T-cell (primary cell): ENCODE data around the gene SUSD3. TPM values are rescaled to one million over a fixed set of nuclear protein-coding genes. Genes with fewer than 3 reads are reported as not detected.
"Not testable (repeated sequence)": the region's sequence is repeated elsewhere in the genome, so short reads cannot be mapped to it uniquely, and the experiment has no call there.

Experiments used
- ATAC-seq, 4 experiments: fragments of 200-7000 bp in 3 of 4; fragments of 150-1000 bp in 1 of 4; cut with Tn5 transposase; replicated peaks in 1 of 4; 1 replicate in 3 of 4; 2 replicates in 1 of 4; pipeline ENCODE4 v1.10.0; 2021; ENCODE audit warnings: moderate library complexity in 3 of 4, mild to moderate bottlenecking in 2 of 4, moderate number of reproducible peaks in 1 of 4
- CTCF ChIA-PET, 2 donors: fragments of 300-600 bp; sonication (Branson Sonifier 250); formaldehyde crosslinking; loops; one replicate each; lab custom pipeline; 2022; ENCODE audit warnings: antibody characterized with exemption in 2 of 2; lab: Charles Lee
- POLR2A ChIA-PET, 2 donors: fragments of 300-600 bp; sonication (Branson Sonifier 250); formaldehyde crosslinking; loops; one replicate each; lab custom pipeline; 2022; ENCODE audit warnings: antibody characterized with exemption in 2 of 2; lab: Charles Lee
- DNase-seq, 35 experiments: peaks; one replicate each; pipeline versions ENCODE4 v3.0.0 to v3.0.0-alpha.2; 2013 to 2023
- H3K27ac ChIP-seq: one replicate; pipeline ENCODE4 v1.5.1; 2013; ENCODE audit warnings: low read length
- H3K27me3 ChIP-seq, 2 experiments: replicated peaks in 1 of 2; 1 replicate in 1 of 2; 2 replicates in 1 of 2; pipeline versions ENCODE4 v1.6.1 to v1.7.0; 2013; ENCODE audit warnings: low read length in 1 of 2, mixed read lengths in 1 of 2; ENCODE audit not compliant: control insufficient read depth in 2 of 2, insufficient read depth in 2 of 2; ENCODE audit errors: extremely low read depth in 1 of 2
- H3K36me3 ChIP-seq, 2 donors: 1 replicate in 1 of 2; 2 replicates in 1 of 2; pipeline versions ENCODE4 v1.6.1 to v1.7.0; 2013; ENCODE audit warnings: low read length in 1 of 2; ENCODE audit not compliant: control insufficient read depth in 2 of 2, insufficient read depth in 1 of 2; ENCODE audit errors: extremely low read depth in 1 of 2
- H3K4me1 ChIP-seq, 2 experiments: 1 replicate in 1 of 2; 2 replicates in 1 of 2; pipeline versions ENCODE4 v1.6.1 to v1.7.0; 2013; ENCODE audit warnings: low read length in 2 of 2, mixed read lengths in 1 of 2; ENCODE audit not compliant: insufficient read depth in 2 of 2, control insufficient read depth in 1 of 2; ENCODE audit errors: extremely low read depth in 1 of 2
- H3K4me3 ChIP-seq, 2 donors: 1 replicate in 1 of 2; 2 replicates in 1 of 2; pipeline versions ENCODE4 v1.5.1 to v1.7.0; 2013; ENCODE audit warnings: mild to moderate bottlenecking in 2 of 2, low read length in 1 of 2, moderate library complexity in 1 of 2; ENCODE audit not compliant: control insufficient read depth in 1 of 2; ENCODE audit errors: extremely low read depth in 1 of 2
- H3K9me3 ChIP-seq: 2 replicates; pipeline ENCODE4 v1.7.0; 2013
- H3K27ac Mint-ChIP-seq, 2 donors: one replicate each; pipeline ENCODE4 v1.8.0; 2020 to 2021; ENCODE audit warnings: mild to moderate bottlenecking in 2 of 2, mixed read lengths in 2 of 2
- H3K27me3 Mint-ChIP-seq, 2 donors: one replicate each; pipeline ENCODE4 v1.8.0; 2021 to 2022; ENCODE audit warnings: mixed read lengths in 2 of 2
- H3K36me3 Mint-ChIP-seq: one replicate; pipeline ENCODE4 v1.8.0; 2021; ENCODE audit warnings: mixed read lengths
- H3K4me1 Mint-ChIP-seq, 3 donors: one replicate each; pipeline ENCODE4 v1.8.0; 2020 to 2022; ENCODE audit warnings: mixed read lengths in 3 of 3, mild to moderate bottlenecking in 1 of 3
- H3K4me3 Mint-ChIP-seq, 3 donors: one replicate each; pipeline ENCODE4 v1.8.0; 2020 to 2022; ENCODE audit warnings: mild to moderate bottlenecking in 3 of 3, mixed read lengths in 3 of 3, moderate library complexity in 3 of 3
- H3K9me3 Mint-ChIP-seq, 3 donors: one replicate each; pipeline ENCODE4 v1.8.0; 2020 to 2022; ENCODE audit warnings: mixed read lengths in 3 of 3
- WGBS: methylation state at CpG from one replicate; pipeline ENCODE4 v1.1.5; 2013; ENCODE audit warnings: missing lambda C conversion rate; ENCODE audit not compliant: insufficient coverage; 5-methylcytosine and 5-hydroxymethylcytosine counted together
- total RNA-seq, 35 experiments: library from RNA in 6 of 35; stranded (reverse) in 6 of 35; fragments of 120-200 nt in 1 of 35; gene quantifications; one replicate each; pipeline versions ENCODE4 v1.2.1 to v1.2.4 and lab custom pipeline; 2013 to 2026

SUSD3 gene
- total RNA-seq, 5 donors from 2014 or later (not counting 1 experiment from before 2014, with no cell fraction given) = 39.6 to 79.2 (median 71.2) TPM

DNA sequence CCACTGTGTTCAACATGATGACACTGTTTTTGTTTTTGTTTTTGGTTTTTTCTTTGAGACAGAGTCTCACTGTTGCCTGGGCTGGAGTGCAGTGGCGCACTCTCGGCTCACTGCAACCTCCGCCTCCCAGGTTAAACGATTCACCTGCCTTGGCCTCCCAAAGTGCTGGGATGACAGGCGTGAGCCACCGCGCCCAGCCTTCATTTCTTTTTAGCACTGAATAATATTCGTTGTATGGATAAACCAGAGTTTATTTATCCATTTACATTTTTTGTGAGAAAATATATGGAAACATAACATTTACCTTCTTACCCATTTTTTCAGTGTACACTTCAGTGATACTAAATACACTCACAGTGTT is 41.8 kb downstream of the SUSD3 start:
- POLR2A ChIA-PET = no interaction called here
- H3K27me3 Mint-ChIP-seq = no peaks in the 10 kb centered on the region
- H3K36me3 Mint-ChIP-seq = peaks cover 23% of the 10 kb centered on the region
- peaks cover 4 to 14% (median 6%) of the 10 kb centered on the region in 3 donors for H3K9me3 Mint-ChIP-seq
- DNase-seq = no peak
- Histone ChIP-seq H3K4me1 (peaks cover 13 to 44% of the 10 kb centered on the region in 2 experiments), H3K4me3 (no peak overlapping the region), H3K27ac (no peak overlapping the region), H3K36me3 (no peaks in the 10 kb centered on the region), H3K9me3 (no peaks in the 10 kb centered on the region), H3K27me3 (no peaks in the 10 kb centered on the region)
- peak overlapping the region in 1 of 3 donors; percentile 90 for H3K4me3 Mint-ChIP-seq
- WGBS = 96% methylated on average over 4 of the region's 8 CpGs
- H3K27ac Mint-ChIP-seq = peak overlapping the region; percentile 12 to 56
- H3K4me1 Mint-ChIP-seq = peaks cover 63 to 68% (median 66%) of the 10 kb centered on the region in 3 donors
- CTCF ChIA-PET = no interaction called here
- ATAC-seq = no peak

DNA sequence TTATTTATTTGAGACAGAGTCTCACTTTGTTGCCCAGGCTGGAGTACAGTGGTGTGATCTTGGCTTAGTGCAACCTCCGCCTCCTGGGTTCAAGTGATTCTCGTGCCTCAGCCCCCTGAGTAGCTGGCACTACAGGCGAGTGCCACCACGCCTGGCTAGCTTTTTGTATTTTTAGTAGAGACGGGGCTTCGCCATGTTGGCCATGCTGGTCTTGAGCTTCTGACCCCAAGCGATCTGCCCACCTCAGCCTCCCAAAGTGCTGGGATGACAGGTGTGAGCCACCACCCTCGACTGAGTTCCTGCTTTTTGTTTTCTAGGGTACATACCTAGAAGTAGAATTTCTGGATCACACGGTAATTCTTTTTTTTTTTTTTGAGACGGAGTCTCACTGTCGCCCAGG is 42.6 kb downstream of the SUSD3 start:
- CTCF ChIA-PET, ATAC-seq: not testable (repeated sequence)

DNA sequence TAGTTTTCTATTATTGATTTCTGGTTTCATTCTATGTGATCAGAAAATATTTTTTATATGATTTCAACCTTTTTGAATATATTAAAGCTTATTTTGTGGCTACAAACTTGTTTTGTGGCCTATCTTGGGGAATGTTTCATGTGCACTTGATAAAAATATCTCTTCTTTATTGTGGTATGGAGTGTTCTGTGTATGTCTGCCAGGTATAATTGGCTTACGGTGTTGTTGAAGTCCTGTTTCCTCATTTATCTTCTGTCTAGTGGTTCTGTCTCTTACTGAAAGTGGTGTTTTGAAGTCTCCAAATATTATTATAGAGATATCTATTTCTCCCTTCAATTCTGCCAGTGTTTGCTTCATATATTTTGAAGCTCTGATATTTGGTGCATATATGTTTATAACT is 47.1 kb downstream of the SUSD3 start:
- H3K36me3 Mint-ChIP-seq = peaks cover 29% of the 10 kb centered on the region
- H3K4me3 Mint-ChIP-seq = peak overlapping the region in 1 of 3 donors; percentile 7
- ATAC-seq = peak in 1 of 4 experiments; percentile 56
- H3K4me1 Mint-ChIP-seq = peaks cover 63 to 74% (median 67%) of the 10 kb centered on the region in 3 donors
- no CpG with 5 or more reads among the region's 1 CpG for WGBS
- H3K9me3 Mint-ChIP-seq = peaks cover 4 to 14% (median 6%) of the 10 kb centered on the region in 3 donors
- Histone ChIP-seq H3K27ac (no peak overlapping the region), H3K36me3 (peaks cover 3 to 24% of the 10 kb centered on the region in 2 donors), H3K4me3 (no peak overlapping the region), H3K9me3 (no peaks in the 10 kb centered on the region), H3K4me1 (peaks cover 0 to 37% of the 10 kb centered on the region in 2 experiments), H3K27me3 (no peaks in the 10 kb centered on the region)
- POLR2A ChIA-PET = no interaction called here
- H3K27ac Mint-ChIP-seq = peak overlapping the region; percentile 62 to 73
- H3K27me3 Mint-ChIP-seq = no peaks in the 10 kb centered on the region
- peak in 1 of 35 experiments; percentile 22 for DNase-seq
- CTCF ChIA-PET = interaction anchor here in 1 of 2 donors (1.3 kb wide), 1 partner anchor 102 kb away, joined by 3 read pairs; no protein-coding TSS in a partner anchor

More for the DNA sequence above, 42.6 kb downstream of the SUSD3 start:
- Mint-ChIP-seq H3K36me3 (peaks cover 27% of the 10 kb centered on the region), H3K27ac (peak overlapping the region in 1 of 2 donors; percentile 11), H3K4me1 (peaks cover 71 to 76% (median 74%) of the 10 kb centered on the region in 3 donors), H3K9me3 (peaks cover 4 to 14% (median 6%) of the 10 kb centered on the region in 3 donors)
- H3K4me3 ChIP-seq, H3K27me3 Mint-ChIP-seq, DNase-seq, POLR2A ChIA-PET, H3K4me3 Mint-ChIP-seq, H3K9me3 ChIP-seq, H3K27me3 ChIP-seq, H3K27ac ChIP-seq, H3K36me3 ChIP-seq: not testable (repeated sequence)
- peaks cover 13 to 46% of the 10 kb centered on the region in 2 experiments for H3K4me1 ChIP-seq
- 90% methylated on average over 6 of the region's 11 CpGs for WGBS

DNA sequence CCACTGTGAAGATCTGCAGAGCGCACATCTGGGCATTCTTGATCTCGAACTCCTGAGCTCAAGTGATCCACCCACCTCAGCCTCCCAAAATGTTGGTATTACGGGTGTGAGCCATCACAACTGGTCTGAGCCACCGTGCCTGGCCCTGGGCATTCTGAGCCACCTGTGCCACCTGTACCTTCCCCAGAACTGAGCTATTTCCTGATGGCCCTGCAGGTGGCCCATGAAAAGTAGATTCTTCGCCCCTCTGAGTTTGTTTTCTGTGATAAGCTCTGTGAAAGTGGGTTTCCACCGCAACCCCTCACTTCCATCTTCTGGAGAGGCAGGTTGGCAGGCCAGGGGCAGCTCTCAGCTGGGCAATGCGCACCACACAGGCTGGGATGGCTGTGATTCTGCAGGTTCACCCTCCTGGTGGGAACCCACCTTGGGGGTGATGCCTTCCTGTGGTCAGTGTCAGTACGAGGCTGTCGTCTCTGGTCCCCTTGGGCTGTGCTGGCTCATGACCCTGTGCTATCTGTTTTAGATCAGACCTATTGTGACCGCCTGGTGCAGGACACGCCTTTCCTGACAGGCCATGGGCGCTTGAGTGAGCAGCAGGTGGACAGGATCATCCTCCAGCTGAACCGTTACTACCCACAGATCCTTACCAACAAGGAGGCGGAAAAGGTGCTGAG is 48.8 kb downstream of the SUSD3 start:
- DNase-seq (peak in 1 of 35 experiments; percentile 2), ATAC-seq (no peak)
- Histone ChIP-seq H3K4me3 (no peak overlapping the region), H3K9me3 (no peaks in the 10 kb centered on the region), H3K27ac (no peak overlapping the region), H3K4me1 (peaks cover 0 to 37% of the 10 kb centered on the region in 2 experiments), H3K36me3 (peaks cover 10 to 40% of the 10 kb centered on the region in 2 donors), H3K27me3 (no peaks in the 10 kb centered on the region)
- peaks cover 34% of the 10 kb centered on the region for H3K36me3 Mint-ChIP-seq
- peaks cover 4 to 14% (median 6%) of the 10 kb centered on the region in 3 donors for H3K9me3 Mint-ChIP-seq
- no peaks in the 10 kb centered on the region for H3K27me3 Mint-ChIP-seq
- POLR2A ChIA-PET = interaction anchor here in 1 of 2 donors (0.6 to 1.3 kb wide), 3 partner anchors 10 to 57 kb away, joined by 3 to 4 read pairs (median 3); no protein-coding TSS in a partner anchor
- peaks cover 62 to 70% (median 65%) of the 10 kb centered on the region in 3 donors for H3K4me1 Mint-ChIP-seq
- no peak overlapping the region for H3K4me3 Mint-ChIP-seq
- WGBS = 93% methylated on average over 6 of the region's 14 CpGs
- CTCF ChIA-PET = interaction anchor here (0.6 to 0.7 kb wide), 2 partner anchors 92 to 114 kb away, joined by 3 to 5 read pairs; no protein-coding TSS in a partner anchor
- no peak overlapping the region for H3K27ac Mint-ChIP-seq

DNA sequence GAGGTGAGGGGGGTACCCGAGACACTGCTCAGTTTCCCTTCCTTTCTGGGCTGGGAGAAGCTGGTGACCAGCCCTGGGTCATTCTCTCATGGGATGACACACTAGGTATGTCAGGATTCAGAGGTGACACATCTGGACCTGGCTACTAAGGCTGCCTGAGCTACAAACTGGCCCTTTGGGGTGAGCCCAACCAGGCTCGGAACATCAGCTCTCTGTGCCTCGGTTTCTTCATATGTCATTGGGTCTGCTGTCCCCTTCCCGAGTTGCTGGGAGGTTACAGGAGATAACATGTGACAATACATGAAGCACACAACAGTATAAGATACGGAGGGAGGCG is 49.3 kb downstream of the SUSD3 start:
- DNase-seq (no peak), ATAC-seq (no peak)

DNA sequence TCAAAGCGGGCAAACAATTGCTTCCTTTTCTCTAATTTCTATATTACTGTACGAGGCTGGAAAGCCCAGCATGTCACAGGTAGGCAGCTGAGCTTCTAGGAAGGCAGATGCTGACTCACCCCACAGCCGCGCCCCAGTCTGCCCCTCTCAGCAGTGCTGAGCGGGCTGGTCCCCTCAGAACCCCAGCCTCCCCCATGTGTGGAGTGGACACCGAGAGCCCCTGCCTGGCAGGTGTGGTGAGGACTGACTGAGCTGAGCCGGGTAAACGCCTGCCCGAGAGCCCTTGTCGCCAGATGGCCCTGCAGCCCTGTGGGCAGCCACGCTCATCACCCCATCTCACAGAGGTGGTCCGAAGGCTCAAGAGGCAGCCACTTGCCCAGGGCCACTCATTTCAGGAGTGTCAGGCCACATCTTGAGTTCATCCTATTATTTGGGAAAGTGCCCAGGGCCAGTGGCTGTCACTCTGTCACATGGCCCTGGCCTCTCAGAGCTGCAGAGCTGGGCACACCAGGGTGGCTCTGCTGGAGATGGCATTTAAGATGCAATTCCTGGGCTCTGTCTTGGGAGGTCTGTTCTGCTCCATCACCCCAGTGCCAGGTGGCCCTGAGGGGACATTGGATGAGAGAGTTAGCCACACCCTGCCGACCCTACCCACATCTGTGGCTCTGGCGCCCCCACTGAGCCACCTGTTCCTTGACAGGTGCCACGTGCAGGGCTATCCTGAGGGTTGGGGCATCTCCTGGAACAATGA is 50.0 kb downstream of the SUSD3 start:
- Mint-ChIP-seq H3K9me3 (peaks cover 4 to 13% (median 5%) of the 10 kb centered on the region in 3 donors), H3K4me3 (no peak overlapping the region), H3K36me3 (peaks cover 32% of the 10 kb centered on the region), H3K27me3 (no peaks in the 10 kb centered on the region), H3K4me1 (peaks cover 50 to 58% (median 53%) of the 10 kb centered on the region in 3 donors), H3K27ac (no peak overlapping the region)
- 76% methylated on average over 10 of the region's 15 CpGs for WGBS
- ChIA-PET POLR2A (interaction anchor here in 1 of 2 donors (1.3 kb wide), 1 partner anchor 11 kb away, joined by 4 read pairs; no protein-coding TSS in a partner anchor), CTCF (interaction anchor here (0.6 to 1.5 kb wide), 24 partner anchors 10 to 258 kb away, joined by 3 to 8 read pairs (median 3); partner anchors contain the start of genes CARD19 (in 1 of the 2) and NINJ1 (in 1 of the 2))
- Histone ChIP-seq H3K4me3 (no peak overlapping the region), H3K27me3 (no peaks in the 10 kb centered on the region), H3K4me1 (peaks cover 0 to 37% of the 10 kb centered on the region in 2 experiments), H3K36me3 (peaks cover 10 to 52% of the 10 kb centered on the region in 2 donors), H3K9me3 (no peaks in the 10 kb centered on the region), H3K27ac (no peak overlapping the region)
- DNase-seq = no peak
- peak in 3 of 4 experiments; percentile 36 to 62 (median 55) for ATAC-seq

More for the DNA sequence above, 49.3 kb downstream of the SUSD3 start:
- Histone ChIP-seq H3K27me3 (no peaks in the 10 kb centered on the region), H3K4me3 (no peak overlapping the region), H3K36me3 (peaks cover 10 to 45% of the 10 kb centered on the region in 2 donors), H3K4me1 (peaks cover 0 to 37% of the 10 kb centered on the region in 2 experiments), H3K9me3 (no peaks in the 10 kb centered on the region), H3K27ac (no peak overlapping the region)
- 100% methylated on average over 1 of the region's 6 CpGs for WGBS
- Mint-ChIP-seq H3K36me3 (peaks cover 34% of the 10 kb centered on the region), H3K27ac (peak overlapping the region; percentile 43 to 64), H3K9me3 (peaks cover 4 to 14% (median 6%) of the 10 kb centered on the region in 3 donors), H3K4me1 (peaks cover 57 to 65% (median 60%) of the 10 kb centered on the region in 3 donors), H3K4me3 (no peak overlapping the region), H3K27me3 (no peaks in the 10 kb centered on the region)
- POLR2A ChIA-PET = interaction anchor here in 1 of 2 donors (1.0 to 1.3 kb wide), 2 partner anchors 11 to 36 kb away, joined by 3 to 4 read pairs; no protein-coding TSS in a partner anchor
- CTCF ChIA-PET = interaction anchor here in 1 of 2 donors (0.7 kb wide), 1 partner anchor 93 kb away, joined by 3 read pairs; no protein-coding TSS in a partner anchor
